ENCODE data around the gene CACNA1D. TPM values are rescaled to one million over a fixed set of nuclear protein-coding genes. Genes with fewer than 3 reads are reported as not detected.

The CACNA1D gene
- total RNA-seq, 1 donor from 2014 or later: 6.3 TPM

DNA sequence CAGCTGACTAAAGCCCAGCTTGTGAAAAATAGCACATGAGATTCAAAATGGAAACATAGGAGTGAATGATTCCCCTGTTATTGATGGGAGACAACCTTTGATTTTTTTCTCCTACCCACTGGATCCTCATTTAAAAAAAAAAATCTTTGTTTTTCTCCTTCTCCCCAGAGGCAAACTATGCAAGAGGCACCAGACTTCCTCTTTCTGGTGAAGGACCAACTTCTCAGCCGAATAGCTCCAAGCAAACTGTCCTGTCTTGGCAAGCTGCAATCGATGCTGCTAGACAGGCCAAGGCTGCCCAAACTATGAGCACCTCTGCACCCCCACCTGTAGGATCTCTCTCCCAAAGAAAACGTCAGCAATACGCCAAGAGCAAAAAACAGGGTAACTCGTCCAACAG lies 2.6 kb downstream of the CACNA1D start:
- peaks cover 39% of the 10 kb centered on the region for H3K27me3 Mint-ChIP-seq
- TF ChIP-seq, protein P1, sequence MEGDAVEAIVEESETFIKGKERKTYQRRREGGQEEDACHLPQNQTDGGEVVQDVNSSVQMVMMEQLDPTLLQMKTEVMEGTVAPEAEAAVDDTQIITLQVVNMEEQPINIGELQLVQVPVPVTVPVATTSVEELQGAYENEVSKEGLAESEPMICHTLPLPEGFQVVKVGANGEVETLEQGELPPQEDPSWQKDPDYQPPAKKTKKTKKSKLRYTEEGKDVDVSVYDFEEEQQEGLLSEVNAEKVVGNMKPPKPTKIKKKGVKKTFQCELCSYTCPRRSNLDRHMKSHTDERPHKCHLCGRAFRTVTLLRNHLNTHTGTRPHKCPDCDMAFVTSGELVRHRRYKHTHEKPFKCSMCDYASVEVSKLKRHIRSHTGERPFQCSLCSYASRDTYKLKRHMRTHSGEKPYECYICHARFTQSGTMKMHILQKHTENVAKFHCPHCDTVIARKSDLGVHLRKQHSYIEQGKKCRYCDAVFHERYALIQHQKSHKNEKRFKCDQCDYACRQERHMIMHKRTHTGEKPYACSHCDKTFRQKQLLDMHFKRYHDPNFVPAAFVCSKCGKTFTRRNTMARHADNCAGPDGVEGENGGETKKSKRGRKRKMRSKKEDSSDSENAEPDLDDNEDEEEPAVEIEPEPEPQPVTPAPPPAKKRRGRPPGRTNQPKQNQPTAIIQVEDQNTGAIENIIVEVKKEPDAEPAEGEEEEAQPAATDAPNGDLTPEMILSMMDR (IDR thresholded peaks at IDR 0.05; ENCODE audit: unreplicated experiment): no peak
- no peak overlapping the region for H3K27ac Mint-ChIP-seq
- H3K4me3 Mint-ChIP-seq (ENCODE audit: low read depth): no peak overlapping the region
- DNase-seq (ENCODE audit: low spot score, unreplicated experiment): no peak
- no peaks in the 10 kb centered on the region for H3K36me3 Mint-ChIP-seq (ENCODE audit: insufficient read depth)
- H3K9me3 Mint-ChIP-seq (ENCODE audit: low read depth): no peaks in the 10 kb centered on the region
- peaks cover 25% of the 10 kb centered on the region for H3K4me1 Mint-ChIP-seq (ENCODE audit: low read depth)

DNA sequence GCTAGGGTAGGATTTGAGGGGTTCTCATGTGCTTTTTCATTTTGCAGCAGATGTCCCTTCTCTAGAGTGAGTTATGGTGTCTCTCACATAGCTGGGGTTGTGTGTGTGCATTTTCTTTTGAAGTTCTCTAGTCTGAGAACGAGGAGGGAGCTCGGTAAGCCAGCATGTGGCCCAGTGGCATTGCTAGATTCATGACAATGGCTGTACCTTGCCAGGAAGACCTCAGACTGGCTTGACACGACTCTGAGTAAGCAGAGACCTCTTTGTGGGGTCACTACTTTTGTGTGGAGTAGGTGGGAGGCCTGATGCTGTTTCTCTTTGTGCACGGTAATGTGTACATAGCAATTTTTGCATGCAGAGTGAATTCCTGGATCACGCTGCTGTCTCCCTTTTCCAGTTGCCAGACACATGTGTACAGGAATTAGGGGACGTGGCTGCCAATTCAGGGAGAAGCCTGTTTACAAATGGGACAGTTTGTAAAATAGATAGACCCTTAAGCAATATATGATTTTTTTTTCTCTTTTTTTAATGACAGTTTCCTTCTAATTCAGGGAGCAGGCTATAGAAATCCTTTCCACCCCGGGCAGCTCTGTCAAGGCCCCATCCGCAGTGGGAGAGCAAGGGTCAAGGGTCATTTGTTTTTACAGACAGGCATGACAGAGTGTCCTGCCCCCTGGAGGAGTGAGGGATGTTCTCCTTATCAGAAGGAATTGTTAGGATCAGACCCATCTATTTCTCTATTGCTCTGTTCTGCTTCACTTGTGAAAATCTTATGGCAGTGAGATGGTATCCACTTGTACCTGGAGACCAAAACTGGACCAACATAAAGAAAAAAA lies 4.6 kb downstream of the CACNA1D start:
- no peaks in the 10 kb centered on the region for H3K9me3 Mint-ChIP-seq (ENCODE audit: low read depth)
- no peak for DNase-seq (ENCODE audit: low spot score, unreplicated experiment)
- no peak overlapping the region for H3K4me3 Mint-ChIP-seq (ENCODE audit: low read depth)
- H3K27me3 Mint-ChIP-seq: peaks cover 38% of the 10 kb centered on the region
- peaks cover 17% of the 10 kb centered on the region for H3K4me1 Mint-ChIP-seq (ENCODE audit: low read depth)
- TF ChIP-seq, protein P1 (IDR thresholded peaks at IDR 0.05; ENCODE audit: unreplicated experiment): no peak
- H3K36me3 Mint-ChIP-seq (ENCODE audit: insufficient read depth): no peaks in the 10 kb centered on the region
- no peak overlapping the region for H3K27ac Mint-ChIP-seq

DNA sequence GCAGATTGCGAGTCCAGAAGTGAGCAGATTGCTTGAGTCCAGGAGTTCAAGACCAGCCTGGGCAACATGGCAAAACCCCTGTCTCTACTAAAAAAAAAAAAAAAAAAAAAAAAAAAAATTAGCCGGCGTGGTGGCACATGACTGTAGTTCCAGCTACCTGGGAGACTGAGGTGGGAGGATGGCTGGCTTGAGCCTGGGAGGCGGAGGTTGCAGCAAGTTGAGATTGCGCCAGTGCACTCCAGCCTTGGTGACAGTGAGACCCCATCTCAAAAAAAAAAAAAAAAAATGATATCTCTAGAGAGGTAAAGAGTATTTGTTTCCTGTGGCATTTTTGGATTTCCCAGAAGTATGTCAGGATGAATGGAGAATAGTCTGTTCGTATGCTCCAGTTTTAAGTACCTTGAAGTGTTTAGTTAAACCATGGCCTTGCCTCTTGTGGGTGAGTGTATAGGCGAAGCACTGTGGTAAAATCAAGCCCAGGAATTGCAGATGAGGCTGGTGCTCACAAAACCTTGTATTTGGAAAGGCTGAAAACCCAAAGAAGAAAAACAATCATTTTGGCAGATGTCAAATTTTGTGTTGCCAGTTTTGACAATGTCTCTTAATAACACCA lies 5.9 kb downstream of the CACNA1D start:
- Mint-ChIP-seq H3K27ac (no peak overlapping the region), H3K9me3 (ENCODE audit: low read depth) (no peaks in the 10 kb centered on the region), H3K36me3 (ENCODE audit: insufficient read depth) (no peaks in the 10 kb centered on the region), H3K27me3 (peaks cover 34% of the 10 kb centered on the region), H3K4me3 (ENCODE audit: low read depth) (no peak overlapping the region), H3K4me1 (ENCODE audit: low read depth) (peaks cover 17% of the 10 kb centered on the region)
- TF ChIP-seq, protein P1 (IDR thresholded peaks at IDR 0.05; ENCODE audit: unreplicated experiment): no peak
- no peak for DNase-seq (ENCODE audit: low spot score, unreplicated experiment)

DNA sequence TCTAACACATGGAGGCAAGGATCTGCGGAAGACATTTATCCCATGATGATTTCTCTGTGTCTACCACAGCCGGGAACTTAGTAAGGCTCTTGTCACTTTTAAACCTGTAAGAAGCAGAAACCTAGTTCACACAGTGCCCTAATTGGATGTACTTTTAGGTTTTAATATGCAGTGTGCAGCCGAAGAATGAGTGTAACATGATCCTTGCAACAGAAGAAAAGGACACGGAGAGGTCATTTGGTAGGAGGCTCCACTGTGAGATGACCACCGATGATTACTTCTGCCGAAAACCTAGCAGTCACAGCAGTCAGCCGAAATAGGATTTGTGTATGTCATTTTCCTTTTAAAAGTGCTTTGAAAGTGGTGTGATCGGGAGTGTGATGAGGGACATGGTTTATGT lies 6.8 kb downstream of the CACNA1D start:
- DNase-seq (ENCODE audit: low spot score, unreplicated experiment): no peak
- H3K27me3 Mint-ChIP-seq: peaks cover 28% of the 10 kb centered on the region
- no peaks in the 10 kb centered on the region for H3K36me3 Mint-ChIP-seq (ENCODE audit: insufficient read depth)
- no peak overlapping the region for H3K27ac Mint-ChIP-seq
- TF ChIP-seq, protein P1 (IDR thresholded peaks at IDR 0.05; ENCODE audit: unreplicated experiment): no peak
- H3K9me3 Mint-ChIP-seq (ENCODE audit: low read depth): no peaks in the 10 kb centered on the region
- no peak overlapping the region for H3K4me3 Mint-ChIP-seq (ENCODE audit: low read depth)
- H3K4me1 Mint-ChIP-seq (ENCODE audit: low read depth): peaks cover 23% of the 10 kb centered on the region

DNA sequence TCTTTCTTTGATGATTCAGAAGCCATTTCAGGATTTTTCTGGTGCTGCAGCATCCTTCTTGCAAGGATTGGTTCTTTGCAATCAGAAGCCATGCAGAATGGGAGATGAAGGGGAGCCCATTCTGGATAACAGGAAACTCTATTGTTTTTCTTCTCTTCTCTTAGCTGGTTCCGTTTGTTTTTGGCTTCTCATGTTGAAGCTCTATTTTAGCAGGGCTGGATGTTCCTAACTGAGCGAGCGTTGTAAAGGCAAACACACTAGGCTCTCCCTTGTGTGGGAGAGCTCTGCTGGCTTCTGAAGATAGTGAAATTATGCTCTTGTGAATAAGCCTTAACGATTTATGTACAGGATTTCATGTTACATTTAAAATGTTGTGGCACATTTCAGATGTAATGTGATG lies 8.3 kb downstream of the CACNA1D start:
- DNase-seq (ENCODE audit: low spot score, unreplicated experiment): no peak
- Mint-ChIP-seq H3K4me1 (ENCODE audit: low read depth) (peaks cover 31% of the 10 kb centered on the region), H3K4me3 (ENCODE audit: low read depth) (no peak overlapping the region)

More for the DNA sequence above, 8.3 kb downstream of the CACNA1D start:
- TF ChIP-seq, protein P1 (IDR thresholded peaks at IDR 0.05; ENCODE audit: unreplicated experiment): no peak
- Mint-ChIP-seq H3K36me3 (ENCODE audit: insufficient read depth) (no peaks in the 10 kb centered on the region), H3K9me3 (ENCODE audit: low read depth) (no peaks in the 10 kb centered on the region), H3K27ac (no peak overlapping the region), H3K27me3 (peaks cover 12% of the 10 kb centered on the region)

All from progenitor cell of endocrine pancreas (in vitro differentiated cells).